ENCODE results near the gene C11orf21. TPM values are rescaled to one million over a fixed set of nuclear protein-coding genes. Genes with fewer than 3 reads are reported as not detected.

C11orf21 gene
- polyA plus RNA-seq = not detected in 3 replicates
- polyA plus RNA-seq (2011; ENCODE audit: low read depth) = not detected
- not detected in 2 replicates for polyA plus RNA-seq (2011; cell fraction: cytosol; rRNA removed)
- polyA plus RNA-seq (2011; cell fraction: nucleus; rRNA removed) = not detected in 2 replicates
- not detected in 2 replicates for polyA plus RNA-seq (2012; ENCODE audit: low replicate concordance)
- not detected in 3 replicates for polyA minus RNA-seq
- not detected for polyA minus RNA-seq (2011; cell fraction: cytosol; rRNA and poly(A)+ RNA removed)
- not detected in 2 replicates for polyA minus RNA-seq (2011; cell fraction: nucleus; rRNA and poly(A)+ RNA removed)

DNA sequence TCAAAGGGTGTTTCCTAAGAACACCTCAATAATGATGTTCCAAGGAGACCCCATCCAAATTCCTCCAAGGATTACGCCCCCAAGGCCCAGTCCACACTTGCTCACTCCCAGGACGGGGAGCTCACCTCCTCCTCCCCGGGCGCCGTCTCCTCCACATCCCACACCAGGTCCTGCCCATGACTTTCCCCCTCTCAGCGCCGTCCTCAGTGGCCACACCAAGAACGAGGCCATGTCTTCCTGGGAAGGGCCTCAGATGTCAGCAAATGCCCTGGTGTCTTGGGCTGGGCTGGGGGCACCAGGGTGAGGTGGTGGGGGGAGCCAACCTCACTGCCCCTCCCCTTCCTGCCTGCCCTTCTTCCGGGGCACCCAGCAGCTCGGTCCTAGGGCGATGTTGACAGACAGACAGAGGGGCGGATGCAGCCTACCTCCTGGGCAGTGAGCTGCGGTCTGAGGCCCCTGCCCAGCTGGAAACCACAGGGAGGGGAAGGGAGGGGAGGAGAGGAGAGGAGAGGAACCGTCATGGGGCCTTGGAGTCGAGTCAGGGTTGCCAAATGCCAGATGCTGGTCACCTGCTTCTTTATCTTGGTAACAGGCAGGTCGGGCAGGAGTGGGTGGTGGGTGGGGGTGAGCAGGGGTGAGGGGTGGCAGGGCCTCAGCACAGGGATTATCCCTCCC is at the start of gene C11orf21, which contains the start of gene TSPAN32:
C11orf21 (minus strand) TSS at position 288 of the 675 bp plus-strand sequence; CDS start at position 178, 110 bp downstream.
TSPAN32 (plus strand) TSS at position 383 of the 675 bp plus-strand sequence; CDS start at position 520, 137 bp downstream.
- no peaks in the 10 kb centered on the region for H3K4me1 ChIP-seq (ENCODE audit: control insufficient read depth, extremely low read depth, insufficient read depth, low read length)
- no peak within 1 kb of the TSS for H3K4me2 ChIP-seq (ENCODE audit: control insufficient read depth, extremely low read depth, insufficient read depth, low read depth, low read length)
- FAIRE-seq (no peak), DNase-seq (ENCODE audit: low read depth, low spot score) (no peak)
- TF ChIP-seq, protein P1, sequence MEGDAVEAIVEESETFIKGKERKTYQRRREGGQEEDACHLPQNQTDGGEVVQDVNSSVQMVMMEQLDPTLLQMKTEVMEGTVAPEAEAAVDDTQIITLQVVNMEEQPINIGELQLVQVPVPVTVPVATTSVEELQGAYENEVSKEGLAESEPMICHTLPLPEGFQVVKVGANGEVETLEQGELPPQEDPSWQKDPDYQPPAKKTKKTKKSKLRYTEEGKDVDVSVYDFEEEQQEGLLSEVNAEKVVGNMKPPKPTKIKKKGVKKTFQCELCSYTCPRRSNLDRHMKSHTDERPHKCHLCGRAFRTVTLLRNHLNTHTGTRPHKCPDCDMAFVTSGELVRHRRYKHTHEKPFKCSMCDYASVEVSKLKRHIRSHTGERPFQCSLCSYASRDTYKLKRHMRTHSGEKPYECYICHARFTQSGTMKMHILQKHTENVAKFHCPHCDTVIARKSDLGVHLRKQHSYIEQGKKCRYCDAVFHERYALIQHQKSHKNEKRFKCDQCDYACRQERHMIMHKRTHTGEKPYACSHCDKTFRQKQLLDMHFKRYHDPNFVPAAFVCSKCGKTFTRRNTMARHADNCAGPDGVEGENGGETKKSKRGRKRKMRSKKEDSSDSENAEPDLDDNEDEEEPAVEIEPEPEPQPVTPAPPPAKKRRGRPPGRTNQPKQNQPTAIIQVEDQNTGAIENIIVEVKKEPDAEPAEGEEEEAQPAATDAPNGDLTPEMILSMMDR (optimal IDR thresholded peaks at IDR 0.05 in 1 of 3, IDR thresholded peaks at IDR 0.05 in 1 of 3, conservative IDR thresholded peaks at IDR 0.05 in 1 of 3; ENCODE audit: extremely low read depth in 1 of 3, insufficient read depth in 2 of 3, low read length in 3 of 3) = no peak
- no peak for TF ChIP-seq EZH2 (IDR thresholded peaks at IDR 0.05; ENCODE audit: low read length)
- dilution Hi-C loops (cut with MboI; ENCODE audit: extremely low pct_ligation_motif_present, low sequenced_read_pairs) = no loop called here
- no peak within 1 kb of the TSS for H3K9ac ChIP-seq (ENCODE audit: control insufficient read depth, extremely low read depth, insufficient read depth, low read length)
- no peaks in the 10 kb centered on the region for H4K20me1 ChIP-seq (ENCODE audit: control insufficient read depth, extremely low read depth, insufficient read depth, low read length)
- peaks cover 11% of the 10 kb centered on the region for H3K27me3 ChIP-seq (ENCODE audit: control insufficient read depth, extremely low read depth, insufficient read depth, low read length)
- H3K79me2 ChIP-seq (ENCODE audit: control insufficient read depth, insufficient read depth, low read length) = no peaks in the 10 kb centered on the region
- H3K27ac ChIP-seq (ENCODE audit: control insufficient read depth, insufficient read depth, low read length) = no peak within 1 kb of the TSS
- H3K9me3 ChIP-seq (ENCODE audit: control insufficient read depth, low read depth, low read length) = no peaks in the 10 kb centered on the region
- no peak within 1 kb of the TSS for H3K4me3 ChIP-seq (ENCODE audit: control insufficient read depth in 2 of 3, extremely low read depth in 1 of 3, insufficient read depth in 2 of 3, low read depth in 1 of 3, low read length in 3 of 3)
- no peak within 1 kb of the TSS for H2AFZ ChIP-seq (ENCODE audit: control insufficient read depth, low read length)
- H3K9me1 ChIP-seq (ENCODE audit: control insufficient read depth, extremely low read depth, insufficient read depth, low read length) = no peaks in the 10 kb centered on the region
- no peaks in the 10 kb centered on the region for H3K36me3 ChIP-seq (ENCODE audit: control insufficient read depth in 2 of 2, extremely low read depth in 1 of 2, insufficient read depth in 2 of 2, low read length in 2 of 2)

DNA sequence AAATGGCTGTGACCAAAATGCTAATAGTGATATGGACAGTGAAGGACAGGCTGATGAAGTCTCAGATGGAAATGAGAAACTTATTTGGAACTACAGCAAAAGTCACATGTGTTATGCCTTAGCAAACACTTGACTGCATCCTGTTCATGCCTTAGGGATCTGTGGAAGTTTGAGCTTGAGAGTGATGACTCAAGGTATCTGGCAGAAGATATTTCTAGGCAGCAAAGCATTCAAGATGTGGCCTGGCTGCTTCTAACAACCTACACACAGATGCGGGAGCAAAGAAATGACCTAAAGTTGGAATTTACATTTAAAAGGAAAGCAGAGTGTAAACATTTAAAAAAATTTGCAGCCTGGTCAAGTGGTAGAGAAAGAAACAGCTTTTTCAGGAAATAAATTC is 47.3 kb upstream of the C11orf21 start:
- H3K9me3 ChIP-seq (ENCODE audit: control insufficient read depth, low read depth, low read length) = peaks cover 3% of the 10 kb centered on the region
- DNase-seq (ENCODE audit: low read depth, low spot score) = no peak
- no peak for FAIRE-seq
- H3K9me1 ChIP-seq (ENCODE audit: control insufficient read depth, extremely low read depth, insufficient read depth, low read length) = no peaks in the 10 kb centered on the region
- H3K4me2 ChIP-seq (ENCODE audit: control insufficient read depth, extremely low read depth, insufficient read depth, low read depth, low read length) = no peak overlapping the region
- no peak overlapping the region for H2AFZ ChIP-seq (ENCODE audit: control insufficient read depth, low read length)
- TF ChIP-seq, protein P1 (optimal IDR thresholded peaks at IDR 0.05 in 1 of 3, IDR thresholded peaks at IDR 0.05 in 1 of 3, conservative IDR thresholded peaks at IDR 0.05 in 1 of 3; ENCODE audit: extremely low read depth in 1 of 3, insufficient read depth in 2 of 3, low read length in 3 of 3) = no peak
- no peak for TF ChIP-seq EZH2 (IDR thresholded peaks at IDR 0.05; ENCODE audit: low read length)
- H3K36me3 ChIP-seq (ENCODE audit: control insufficient read depth in 2 of 2, extremely low read depth in 1 of 2, insufficient read depth in 2 of 2, low read length in 2 of 2) = no peaks in the 10 kb centered on the region
- no peak overlapping the region for H3K4me3 ChIP-seq (ENCODE audit: control insufficient read depth in 2 of 3, extremely low read depth in 1 of 3, insufficient read depth in 2 of 3, low read depth in 1 of 3, low read length in 3 of 3)
- no peak overlapping the region for H3K9ac ChIP-seq (ENCODE audit: control insufficient read depth, extremely low read depth, insufficient read depth, low read length)
- no peaks in the 10 kb centered on the region for H3K79me2 ChIP-seq (ENCODE audit: control insufficient read depth, insufficient read depth, low read length)
- no peaks in the 10 kb centered on the region for H4K20me1 ChIP-seq (ENCODE audit: control insufficient read depth, extremely low read depth, insufficient read depth, low read length)
- H3K27ac ChIP-seq (ENCODE audit: control insufficient read depth, insufficient read depth, low read length) = no peak overlapping the region
- dilution Hi-C loops (cut with MboI; ENCODE audit: extremely low pct_ligation_motif_present, low sequenced_read_pairs) = no loop called here
- no peaks in the 10 kb centered on the region for H3K27me3 ChIP-seq (ENCODE audit: control insufficient read depth, extremely low read depth, insufficient read depth, low read length)
- H3K4me1 ChIP-seq (ENCODE audit: control insufficient read depth, extremely low read depth, insufficient read depth, low read length) = no peaks in the 10 kb centered on the region
